Gastroesophageal sphincter (tissue), 2 donors: ENCODE results near the gene ACSF3.

Experiments used
- EP300 ChIP-seq: sonication (generic); formaldehyde crosslinking; IDR thresholded peaks from one replicate; pipeline ENCODE4 v1.6.1; 2017; ENCODE audit warnings: antibody characterized with exemption, mild to moderate bottlenecking
- POLR2A ChIP-seq, 2 donors: fragments of 450-650 bp; IDR thresholded peaks; one replicate each; pipeline ENCODE4 v1.6.1; 2017; ENCODE audit warnings: antibody characterized with exemption in 2 of 2, mild to moderate bottlenecking in 2 of 2, moderate library complexity in 1 of 2

DNA sequence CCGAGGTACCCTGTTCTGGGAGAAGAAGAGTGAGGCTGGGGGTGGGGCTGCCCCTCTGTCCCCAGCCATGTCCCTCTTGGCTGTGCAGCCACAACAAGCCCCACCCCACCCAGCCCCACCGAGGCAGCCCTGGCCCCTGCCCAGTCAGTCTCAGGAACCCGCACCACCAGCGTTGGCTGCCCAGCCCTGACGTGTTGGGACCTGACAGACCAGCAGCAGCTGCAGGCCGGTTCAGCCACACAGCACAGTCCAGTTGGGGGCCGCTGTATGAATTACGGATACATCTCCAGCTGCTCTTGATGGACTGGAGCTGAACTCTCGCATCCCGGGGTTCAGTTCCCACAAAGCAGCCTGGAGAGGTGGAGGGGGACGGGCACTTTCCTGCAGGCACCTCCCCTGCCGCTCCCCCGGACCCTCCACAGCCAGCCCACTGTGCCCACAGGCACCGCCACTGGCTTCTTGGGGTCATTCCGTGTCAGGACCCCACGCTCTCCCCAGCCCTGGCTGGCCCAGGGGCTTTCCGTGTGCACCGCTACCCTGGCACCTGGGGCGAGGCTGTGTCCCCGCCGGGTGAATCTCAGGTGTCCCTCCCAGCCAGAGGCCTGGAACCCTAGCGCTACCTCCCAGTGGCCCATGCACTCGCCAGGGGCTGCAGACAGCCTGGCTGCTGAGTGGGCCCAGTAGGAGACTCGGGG lies 84.9 kb downstream of the ACSF3 start:
- no peak for TF ChIP-seq POLR2A (IDR thresholded peaks at IDR 0.05)
- TF ChIP-seq EP300: no peak
